H9 (cell line): ENCODE results near the gene USP47. TPM values are rescaled to one million over a fixed set of nuclear protein-coding genes. Genes with fewer than 3 reads are reported as not detected.

ENCODE experiments used
- DNase-seq: peaks from one replicate; pipeline ENCODE4 v3.0.0-alpha.2; 2017
- H2AFZ ChIP-seq: one replicate; pipeline ENCODE4 v1.6.1; 2013; ENCODE audit warnings: mild to moderate bottlenecking, low read length, control low read depth, moderate library complexity
- H2AK5ac ChIP-seq: 2 replicates; pipeline ENCODE4 v1.6.1; 2013; ENCODE audit warnings: low read length, control low read depth, mixed read lengths; ENCODE audit not compliant: insufficient read length
- H2BK120ac ChIP-seq: one replicate; pipeline ENCODE4 v1.6.1; 2013; ENCODE audit warnings: low read depth, mild to moderate bottlenecking, low read length, control low read depth, inconsistent platforms; ENCODE audit not compliant: poor library complexity, severe bottlenecking
- H2BK12ac ChIP-seq: 2 replicates; pipeline ENCODE4 v1.6.1; 2013; ENCODE audit warnings: low read length, control low read depth, mixed read lengths, low read depth; ENCODE audit not compliant: insufficient read length
- H2BK15ac ChIP-seq: 2 replicates; pipeline ENCODE4 v1.6.1; 2013; ENCODE audit warnings: low read depth, low read length, control low read depth
- H2BK20ac ChIP-seq: one replicate; pipeline ENCODE4 v1.6.1; 2013; ENCODE audit warnings: low read depth, mild to moderate bottlenecking, low read length, control low read depth, inconsistent platforms; ENCODE audit not compliant: poor library complexity, severe bottlenecking
- H2BK5ac ChIP-seq: 2 replicates; pipeline ENCODE4 v1.6.1; 2013; ENCODE audit warnings: low read length, control low read depth, mixed read lengths; ENCODE audit not compliant: insufficient read length
- H3K14ac ChIP-seq: 2 replicates; pipeline ENCODE4 v1.6.1; 2013; ENCODE audit warnings: low read length, control low read depth; ENCODE audit not compliant: insufficient read depth
- H3K18ac ChIP-seq: 2 replicates; pipeline ENCODE4 v1.6.1; 2013; ENCODE audit warnings: low read depth, mild to moderate bottlenecking, mixed read lengths, low read length, control low read depth; ENCODE audit not compliant: insufficient read length
- H3K23ac ChIP-seq: 2 replicates; pipeline ENCODE4 v1.6.1; 2013; ENCODE audit warnings: low read length, control low read depth, mixed read lengths, low read depth; ENCODE audit not compliant: insufficient read length
- H3K23me2 ChIP-seq: 2 replicates; pipeline ENCODE4 v1.6.1; 2013; ENCODE audit warnings: low read depth, mild to moderate bottlenecking, mixed read lengths, low read length, control low read depth; ENCODE audit not compliant: insufficient read length, poor library complexity, severe bottlenecking
- H3K27ac ChIP-seq: 2 replicates; pipeline ENCODE4 v1.5.1; 2013; ENCODE audit warnings: low read length, control low read depth, mixed read lengths, low read depth; ENCODE audit not compliant: insufficient read length
- H3K27me3 ChIP-seq: 2 replicates; pipeline ENCODE4 v1.6.1; 2013; ENCODE audit warnings: low read length, control low read depth, inconsistent platforms; ENCODE audit not compliant: insufficient read depth
- H3K4ac ChIP-seq: 2 replicates; pipeline ENCODE4 v1.6.1; 2013; ENCODE audit warnings: low read depth, mild to moderate bottlenecking, control low read depth, inconsistent platforms, low read length, moderate library complexity
- H3K4me1 ChIP-seq: 2 replicates; pipeline ENCODE4 v1.6.1; 2013; ENCODE audit warnings: low read length, control low read depth, inconsistent platforms; ENCODE audit not compliant: insufficient read depth
- H3K4me2 ChIP-seq: 2 replicates; pipeline ENCODE4 v1.6.1; 2013; ENCODE audit warnings: low read length, control low read depth, mixed read lengths; ENCODE audit not compliant: insufficient read length, insufficient read depth
- H3K56ac ChIP-seq: 2 replicates; pipeline ENCODE4 v1.6.1; 2013; ENCODE audit warnings: low read depth, mild to moderate bottlenecking, mixed read lengths, low read length, control low read depth; ENCODE audit not compliant: insufficient read length
- H3K79me1 ChIP-seq: 2 replicates; pipeline ENCODE4 v1.6.1; 2013; ENCODE audit warnings: low read depth, mild to moderate bottlenecking, moderate library complexity, low read length, control low read depth, inconsistent platforms; ENCODE audit not compliant: insufficient read depth, poor library complexity, severe bottlenecking
- H3K79me2 ChIP-seq: 2 replicates; pipeline ENCODE4 v1.6.1; 2013; ENCODE audit warnings: low read length, control low read depth, inconsistent platforms; ENCODE audit not compliant: insufficient read depth
- H3K9ac ChIP-seq: 2 replicates; pipeline ENCODE4 v1.6.1; 2013; ENCODE audit warnings: low read length, control low read depth, mixed read lengths; ENCODE audit not compliant: insufficient read length; ENCODE audit errors: extremely low read depth
- H3K9me3 ChIP-seq: one replicate; pipeline ENCODE4 v1.6.1; 2013; ENCODE audit warnings: low read depth, low read length, inconsistent platforms; ENCODE audit not compliant: control insufficient read depth
- H3T11ph ChIP-seq: one replicate; pipeline ENCODE4 v1.6.1; 2013; ENCODE audit warnings: mild to moderate bottlenecking, low read length, control low read depth, inconsistent platforms
- H4K20me1 ChIP-seq: one replicate; pipeline ENCODE4 v1.6.1; 2013; ENCODE audit not compliant: control insufficient read depth, insufficient read length, insufficient read depth
- H4K5ac ChIP-seq: 2 replicates; pipeline ENCODE4 v1.6.1; 2013; ENCODE audit warnings: low read depth, mild to moderate bottlenecking, mixed read lengths, low read length, control low read depth; ENCODE audit not compliant: insufficient read length
- H4K8ac ChIP-seq: replicated peaks from 2 replicates; pipeline ENCODE4 v1.6.1; 2013; ENCODE audit warnings: low read length, control low read depth, mixed read lengths, low read depth; ENCODE audit not compliant: insufficient read length
- H4K91ac ChIP-seq: 2 replicates; pipeline ENCODE4 v1.6.1; 2013; ENCODE audit warnings: low read depth, mild to moderate bottlenecking, moderate library complexity, mixed read lengths, low read length, control low read depth; ENCODE audit not compliant: insufficient read length
- H3K27ac Mint-ChIP-seq, 3 experiments: 2 replicates in 2 of 3; 3 replicates in 1 of 3; pipeline ENCODE4 v1.8.0; 2020 to 2021; ENCODE audit warnings: mixed read lengths in 3 of 3, mild to moderate bottlenecking in 1 of 3, moderate library complexity in 1 of 3
- H3K27me3 Mint-ChIP-seq: 2 replicates; pipeline ENCODE4 v1.8.0; 2021; ENCODE audit warnings: low read depth, mild to moderate bottlenecking, moderate library complexity, mixed read lengths
- H3K36me3 Mint-ChIP-seq, 3 experiments: 2 replicates in 2 of 3; 3 replicates in 1 of 3; pipeline ENCODE4 v1.8.0; 2020 to 2021; ENCODE audit warnings: low read depth in 3 of 3, mixed read lengths in 3 of 3; ENCODE audit not compliant: insufficient read depth in 1 of 3
- H3K4me1 Mint-ChIP-seq, 2 experiments: 2 replicates each; pipeline ENCODE4 v1.8.0; 2020; ENCODE audit warnings: mixed read lengths in 2 of 2
- H3K4me3 Mint-ChIP-seq, 2 experiments: 2 replicates in 1 of 2; 3 replicates in 1 of 2; pipeline ENCODE4 v1.8.0; 2020 to 2021; ENCODE audit warnings: mild to moderate bottlenecking in 2 of 2, mixed read lengths in 2 of 2, moderate library complexity in 1 of 2
- H3K9me3 Mint-ChIP-seq, 2 experiments: 2 replicates in 1 of 2; 3 replicates in 1 of 2; pipeline ENCODE4 v1.8.0; 2020; ENCODE audit warnings: mild to moderate bottlenecking in 2 of 2, mixed read lengths in 2 of 2, moderate library complexity in 1 of 2
- WGBS: extraction: QIAGEN DNeasy Blood & Tissue Kit; methylation state at CpG from one replicate; pipeline ENCODE4 v1.1.7; 2013; ENCODE audit warnings: missing lambda C conversion rate, low lambda C conversion rate, mixed read lengths; ENCODE audit not compliant: insufficient read length; ENCODE audit errors: extremely low coverage; 5-methylcytosine and 5-hydroxymethylcytosine counted together
- total RNA-seq: library from RNA; stranded (reverse); gene quantifications from 2 replicates; pipeline ENCODE4 v1.2.1, GENCODE V29; 2021
- TF ChIP-seq, protein P1 (sequence below): fragments of 200-600 bp; sonication (generic); conservative IDR thresholded peaks from 3 replicates; pipeline ENCODE4 v1.8.0; 2021; ENCODE audit warnings: antibody characterized with exemption, mild to moderate bottlenecking

USP47 gene
- total RNA-seq, 1 experiment from 2014 or later: 26.7 TPM

DNA sequence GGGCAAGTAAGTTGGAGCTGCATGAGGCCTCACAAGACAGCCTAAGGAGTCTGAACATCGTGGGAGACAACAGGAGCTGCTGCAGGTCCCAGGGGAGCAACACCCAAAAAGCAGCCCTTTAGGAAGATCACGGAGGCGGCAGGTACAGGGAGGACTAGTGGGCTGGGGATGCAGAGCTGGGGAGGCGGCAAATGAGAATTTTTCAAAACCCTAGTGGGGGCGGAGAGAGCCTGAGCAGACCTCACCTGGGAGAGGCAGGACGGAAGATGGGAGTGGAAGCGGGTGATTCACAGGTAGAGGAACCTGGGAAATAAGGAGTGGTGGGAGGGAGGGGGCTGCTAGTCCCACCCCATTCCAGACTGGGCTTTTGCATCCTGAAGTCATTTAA is 124.6 kb downstream of the USP47 start:
- no peak overlapping the region; a peak in 1 of 7 replicates for H3K27ac Mint-ChIP-seq
- no peak overlapping the region for H4K91ac ChIP-seq
- no peak overlapping the region for H3K23ac ChIP-seq
- no peak overlapping the region for H3K14ac ChIP-seq
- WGBS: no CpG with 5 or more reads among the region's 7 CpGs
- H2AK5ac ChIP-seq: no peak overlapping the region
- no peaks in the 10 kb centered on the region for H3K9me3 ChIP-seq
- no peaks in the 10 kb centered on the region for H3K79me1 ChIP-seq
- no peak overlapping the region for H2BK15ac ChIP-seq
- H4K8ac ChIP-seq: no peak overlapping the region
- no peaks in the 10 kb centered on the region for H3K79me2 ChIP-seq
- H3K18ac ChIP-seq: no peak overlapping the region
- no peaks in the 10 kb centered on the region; the same call in 1 of the 2 replicates for H3K27me3 Mint-ChIP-seq
- no peak overlapping the region for H4K5ac ChIP-seq
- TF ChIP-seq, protein P1, sequence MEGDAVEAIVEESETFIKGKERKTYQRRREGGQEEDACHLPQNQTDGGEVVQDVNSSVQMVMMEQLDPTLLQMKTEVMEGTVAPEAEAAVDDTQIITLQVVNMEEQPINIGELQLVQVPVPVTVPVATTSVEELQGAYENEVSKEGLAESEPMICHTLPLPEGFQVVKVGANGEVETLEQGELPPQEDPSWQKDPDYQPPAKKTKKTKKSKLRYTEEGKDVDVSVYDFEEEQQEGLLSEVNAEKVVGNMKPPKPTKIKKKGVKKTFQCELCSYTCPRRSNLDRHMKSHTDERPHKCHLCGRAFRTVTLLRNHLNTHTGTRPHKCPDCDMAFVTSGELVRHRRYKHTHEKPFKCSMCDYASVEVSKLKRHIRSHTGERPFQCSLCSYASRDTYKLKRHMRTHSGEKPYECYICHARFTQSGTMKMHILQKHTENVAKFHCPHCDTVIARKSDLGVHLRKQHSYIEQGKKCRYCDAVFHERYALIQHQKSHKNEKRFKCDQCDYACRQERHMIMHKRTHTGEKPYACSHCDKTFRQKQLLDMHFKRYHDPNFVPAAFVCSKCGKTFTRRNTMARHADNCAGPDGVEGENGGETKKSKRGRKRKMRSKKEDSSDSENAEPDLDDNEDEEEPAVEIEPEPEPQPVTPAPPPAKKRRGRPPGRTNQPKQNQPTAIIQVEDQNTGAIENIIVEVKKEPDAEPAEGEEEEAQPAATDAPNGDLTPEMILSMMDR: no peak
- no peak overlapping the region for H3K4me3 Mint-ChIP-seq
- peaks cover 0 to 12% (median 5%) of the 10 kb centered on the region in 3 experiments; a peak in 3 of 7 replicates for H3K36me3 Mint-ChIP-seq
- no peak for DNase-seq
- H3K4me1 Mint-ChIP-seq: peaks cover 7 to 10% of the 10 kb centered on the region in 2 experiments
- no peak overlapping the region for H3K27ac ChIP-seq
- H3K4me2 ChIP-seq: no peak overlapping the region
- no peaks in the 10 kb centered on the region for H4K20me1 ChIP-seq
- no peak overlapping the region for H2BK5ac ChIP-seq
- H2BK12ac ChIP-seq: no peak overlapping the region
- H3K56ac ChIP-seq: no peak overlapping the region
- H3K4ac ChIP-seq: no peak overlapping the region
- H3K9me3 Mint-ChIP-seq: no peaks in the 10 kb centered on the region
- H2AFZ ChIP-seq: no peak overlapping the region
- no peaks in the 10 kb centered on the region for H3K23me2 ChIP-seq
- no peak overlapping the region for H3K9ac ChIP-seq
- H2BK120ac ChIP-seq: no peak overlapping the region
- H3K27me3 ChIP-seq: no peaks in the 10 kb centered on the region
- no peak overlapping the region for H2BK20ac ChIP-seq
- H3T11ph ChIP-seq: no peak overlapping the region
- no peaks in the 10 kb centered on the region; the same call in 1 of the 2 replicates for H3K4me1 ChIP-seq
